ENCODE results near the gene MCCD1.

The MCCD1 gene

DNA sequence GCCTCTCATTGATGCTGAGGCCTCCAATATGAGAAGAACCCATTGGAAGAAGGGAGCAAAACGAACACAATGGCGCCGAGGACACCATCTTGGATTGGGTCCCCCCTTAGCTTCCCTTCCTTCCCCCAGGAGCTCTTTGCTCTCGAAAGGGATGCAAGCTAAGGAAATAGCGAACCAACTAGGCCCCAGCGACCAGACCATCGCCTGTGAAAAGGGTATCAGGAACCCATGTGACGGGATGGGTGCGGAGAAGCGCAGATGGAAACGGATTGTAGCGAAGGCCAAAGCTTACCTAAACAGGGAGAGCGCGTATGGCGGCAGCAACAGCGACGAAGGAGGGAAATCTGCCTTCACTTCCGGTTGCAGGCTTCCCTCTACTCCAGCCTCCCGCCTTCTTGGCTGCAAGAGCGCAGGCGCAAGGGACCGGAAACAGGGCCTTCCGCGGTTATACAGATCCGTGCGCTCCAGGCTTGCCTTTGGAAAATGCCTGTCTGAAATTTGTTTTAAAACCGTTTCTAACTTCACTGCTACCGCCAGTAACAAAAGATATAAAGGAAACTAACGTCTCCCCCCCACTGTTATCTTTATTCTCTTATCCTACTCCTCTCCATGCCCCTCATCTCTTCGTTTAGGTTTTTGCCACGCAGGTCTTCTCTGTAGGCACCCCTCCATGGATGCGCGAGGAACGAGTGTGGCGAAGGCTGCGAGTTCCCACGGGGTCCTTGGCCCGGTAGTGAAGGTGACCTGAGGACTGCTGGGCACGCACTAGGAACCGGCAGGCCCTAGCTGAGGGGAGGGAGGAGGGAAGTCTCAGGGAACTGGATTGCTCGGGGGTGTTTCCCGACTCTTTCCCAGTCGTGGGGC is 13.1 kb downstream of the MCCD1 start, which contains the start of gene DDX39B (continued):
- TF ChIP-seq, protein P1, sequence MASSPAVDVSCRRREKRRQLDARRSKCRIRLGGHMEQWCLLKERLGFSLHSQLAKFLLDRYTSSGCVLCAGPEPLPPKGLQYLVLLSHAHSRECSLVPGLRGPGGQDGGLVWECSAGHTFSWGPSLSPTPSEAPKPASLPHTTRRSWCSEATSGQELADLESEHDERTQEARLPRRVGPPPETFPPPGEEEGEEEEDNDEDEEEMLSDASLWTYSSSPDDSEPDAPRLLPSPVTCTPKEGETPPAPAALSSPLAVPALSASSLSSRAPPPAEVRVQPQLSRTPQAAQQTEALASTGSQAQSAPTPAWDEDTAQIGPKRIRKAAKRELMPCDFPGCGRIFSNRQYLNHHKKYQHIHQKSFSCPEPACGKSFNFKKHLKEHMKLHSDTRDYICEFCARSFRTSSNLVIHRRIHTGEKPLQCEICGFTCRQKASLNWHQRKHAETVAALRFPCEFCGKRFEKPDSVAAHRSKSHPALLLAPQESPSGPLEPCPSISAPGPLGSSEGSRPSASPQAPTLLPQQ (tag by site-specific recombination; IDR thresholded peaks at IDR 0.05) = no peak; the same call in 1 of the 2 replicates
- TF ChIP-seq ZFP37 (tag by site-specific recombination; IDR thresholded peaks at IDR 0.05) = peak; percentile 97; the same call in 1 of the 2 replicates
- TF ChIP-seq ZNF76 (tag by site-specific recombination; IDR thresholded peaks at IDR 0.05; ENCODE audit: borderline replicate concordance, low read depth) = peak; percentile 87
- peak; percentile 93; the same call in 1 of the 2 replicates for TF ChIP-seq ZNF501 (tag by site-specific recombination; IDR thresholded peaks at IDR 0.05)
- TF ChIP-seq ZNF629 (tag by site-specific recombination; IDR thresholded peaks at IDR 0.05) = peak; percentile 81
- TF ChIP-seq ZNF791 (tag by site-specific recombination; IDR thresholded peaks at IDR 0.05) = no peak
- no peak for TF ChIP-seq ZNF555 (tag by site-specific recombination; conservative IDR thresholded peaks at IDR 0.05)
- TF ChIP-seq REPIN1 (tag by site-specific recombination; IDR thresholded peaks at IDR 0.05; ENCODE audit: low read depth) = peak; percentile 21; the same call in 1 of the 2 replicates
- TF ChIP-seq, protein P2, sequence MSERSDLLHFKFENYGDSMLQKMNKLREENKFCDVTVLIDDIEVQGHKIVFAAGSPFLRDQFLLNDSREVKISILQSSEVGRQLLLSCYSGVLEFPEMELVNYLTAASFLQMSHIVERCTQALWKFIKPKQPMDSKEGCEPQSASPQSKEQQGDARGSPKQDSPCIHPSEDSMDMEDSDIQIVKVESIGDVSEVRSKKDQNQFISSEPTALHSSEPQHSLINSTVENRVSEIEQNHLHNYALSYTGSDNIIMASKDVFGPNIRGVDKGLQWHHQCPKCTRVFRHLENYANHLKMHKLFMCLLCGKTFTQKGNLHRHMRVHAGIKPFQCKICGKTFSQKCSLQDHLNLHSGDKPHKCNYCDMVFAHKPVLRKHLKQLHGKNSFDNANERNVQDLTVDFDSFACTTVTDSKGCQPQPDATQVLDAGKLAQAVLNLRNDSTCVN (tag by site-specific recombination; optimal IDR thresholded peaks at IDR 0.05) = peak; percentile 74
- TF ChIP-seq, protein P3, sequence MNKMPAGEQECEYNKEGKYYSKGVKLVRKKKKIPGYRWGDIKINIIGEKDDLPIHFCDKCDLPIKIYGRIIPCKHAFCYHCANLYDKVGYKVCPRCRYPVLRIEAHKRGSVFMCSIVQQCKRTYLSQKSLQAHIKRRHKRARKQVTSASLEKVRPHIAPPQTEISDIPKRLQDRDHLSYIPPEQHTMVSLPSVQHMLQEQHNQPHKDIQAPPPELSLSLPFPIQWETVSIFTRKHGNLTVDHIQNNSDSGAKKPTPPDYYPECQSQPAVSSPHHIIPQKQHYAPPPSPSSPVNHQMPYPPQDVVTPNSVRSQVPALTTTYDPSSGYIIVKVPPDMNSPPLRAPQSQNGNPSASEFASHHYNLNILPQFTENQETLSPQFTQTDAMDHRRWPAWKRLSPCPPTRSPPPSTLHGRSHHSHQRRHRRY (tag by site-specific recombination; IDR thresholded peaks at IDR 0.05) = no peak
- TF ChIP-seq, protein P4, sequence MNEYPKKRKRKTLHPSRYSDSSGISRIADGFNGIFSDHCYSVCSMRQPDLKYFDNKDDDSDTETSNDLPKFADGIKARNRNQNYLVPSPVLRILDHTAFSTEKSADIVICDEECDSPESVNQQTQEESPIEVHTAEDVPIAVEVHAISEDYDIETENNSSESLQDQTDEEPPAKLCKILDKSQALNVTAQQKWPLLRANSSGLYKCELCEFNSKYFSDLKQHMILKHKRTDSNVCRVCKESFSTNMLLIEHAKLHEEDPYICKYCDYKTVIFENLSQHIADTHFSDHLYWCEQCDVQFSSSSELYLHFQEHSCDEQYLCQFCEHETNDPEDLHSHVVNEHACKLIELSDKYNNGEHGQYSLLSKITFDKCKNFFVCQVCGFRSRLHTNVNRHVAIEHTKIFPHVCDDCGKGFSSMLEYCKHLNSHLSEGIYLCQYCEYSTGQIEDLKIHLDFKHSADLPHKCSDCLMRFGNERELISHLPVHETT (tag by site-specific recombination; IDR thresholded peaks at IDR 0.05) = peak; percentile 85
- TF ChIP-seq ZNF184 (tag by site-specific recombination; IDR thresholded peaks at IDR 0.05) = no peak
- TF ChIP-seq, protein P5, sequence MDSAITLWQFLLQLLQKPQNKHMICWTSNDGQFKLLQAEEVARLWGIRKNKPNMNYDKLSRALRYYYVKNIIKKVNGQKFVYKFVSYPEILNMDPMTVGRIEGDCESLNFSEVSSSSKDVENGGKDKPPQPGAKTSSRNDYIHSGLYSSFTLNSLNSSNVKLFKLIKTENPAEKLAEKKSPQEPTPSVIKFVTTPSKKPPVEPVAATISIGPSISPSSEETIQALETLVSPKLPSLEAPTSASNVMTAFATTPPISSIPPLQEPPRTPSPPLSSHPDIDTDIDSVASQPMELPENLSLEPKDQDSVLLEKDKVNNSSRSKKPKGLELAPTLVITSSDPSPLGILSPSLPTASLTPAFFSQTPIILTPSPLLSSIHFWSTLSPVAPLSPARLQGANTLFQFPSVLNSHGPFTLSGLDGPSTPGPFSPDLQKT (IDR thresholded peaks at IDR 0.05; ENCODE audit: borderline replicate concordance, low read depth, low read length) = peak; percentile 98
- TF ChIP-seq GFI1B (tag by site-specific recombination; IDR thresholded peaks at IDR 0.05) = peak; percentile 28; the same call in 1 of the 2 replicates
- TF ChIP-seq SALL2 (tag by site-specific recombination; IDR thresholded peaks at IDR 0.05; ENCODE audit: borderline replicate concordance) = no peak
- no peak for TF ChIP-seq OSR2 (tag by site-specific recombination; IDR thresholded peaks at IDR 0.05)
- TF ChIP-seq TRIM28 (IDR thresholded peaks at IDR 0.05; ENCODE audit: borderline replicate concordance, low read length) = peak; percentile 44; the same call in 1 of the 2 replicates

DNA sequence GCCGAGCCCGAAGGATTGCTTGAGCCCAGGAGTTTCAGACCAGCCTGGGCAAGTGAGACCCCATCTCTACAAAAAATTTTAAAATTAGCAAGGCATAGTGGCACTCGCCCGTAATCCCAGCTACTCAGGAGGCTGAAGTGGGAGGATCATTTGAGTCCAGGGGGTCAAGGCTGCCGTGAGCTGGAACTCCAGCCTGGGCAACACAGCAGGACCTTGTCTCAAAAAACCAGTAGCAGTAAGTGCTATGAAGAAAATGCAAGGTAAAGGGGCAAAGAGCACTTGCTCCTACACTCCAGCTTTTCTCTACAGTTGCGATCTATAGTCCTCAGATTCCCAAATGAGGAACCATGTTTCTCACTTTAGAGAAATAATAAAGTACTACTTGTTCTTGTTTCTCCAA is 14.9 kb downstream of the MCCD1 start:
- no peak overlapping the region for H3K27ac ChIP-seq (ENCODE audit: extremely low read depth, low read depth, low read length)
- H3K36me3 ChIP-seq (ENCODE audit: control insufficient read depth in 2 of 2, insufficient read depth in 1 of 2, low read length in 2 of 2) = peaks cover 21 to 33% of the 10 kb centered on the region in 2 experiments
- H3K4me3 ChIP-seq (ENCODE audit: low read depth, low read length) = no peak overlapping the region
- ChIA-PET CTCF (interaction anchor here (0.5 to 13.9 kb wide), 4 partner anchors 39 to 1768 kb away, joined by 3 to 431 read pairs (median 36); partner anchors contain the start of genes LST1, LTB and NCR3), POLR2A (interaction anchor here (3.8 to 4.2 kb wide), 3 partner anchors 14 to 284 kb away, joined by 30 to 112 read pairs (median 97); partner anchors contain the start of genes HSPA1B, MCCD1 and MICB)
- no peaks in the 10 kb centered on the region for H3K9me3 ChIP-seq (ENCODE audit: control insufficient read depth, insufficient read depth, low read depth, low read length)
- H3K4me1 ChIP-seq (ENCODE audit: control insufficient read depth, insufficient read depth, low read length) = peaks cover 15% of the 10 kb centered on the region
- TF ChIP-seq ZNF830 (tag by site-specific recombination; IDR thresholded peaks at IDR 0.05; ENCODE audit: low read depth) (no peak), SP3 (tag by site-specific recombination; IDR thresholded peaks at IDR 0.05) (no peak), OVOL3 (tag by site-specific recombination; IDR thresholded peaks at IDR 0.05) (no peak), ZNF311 (tag by site-specific recombination; IDR thresholded peaks at IDR 0.05; ENCODE audit: borderline replicate concordance) (no peak), RBAK (tag by site-specific recombination; IDR thresholded peaks at IDR 0.05) (no peak), ZNF654 (tag by site-specific recombination; IDR thresholded peaks at IDR 0.05; ENCODE audit: low read depth) (no peak)
- TF ChIP-seq, protein P5 (IDR thresholded peaks at IDR 0.05; ENCODE audit: borderline replicate concordance, low read depth, low read length) = no peak
- TF ChIP-seq, protein P6, sequence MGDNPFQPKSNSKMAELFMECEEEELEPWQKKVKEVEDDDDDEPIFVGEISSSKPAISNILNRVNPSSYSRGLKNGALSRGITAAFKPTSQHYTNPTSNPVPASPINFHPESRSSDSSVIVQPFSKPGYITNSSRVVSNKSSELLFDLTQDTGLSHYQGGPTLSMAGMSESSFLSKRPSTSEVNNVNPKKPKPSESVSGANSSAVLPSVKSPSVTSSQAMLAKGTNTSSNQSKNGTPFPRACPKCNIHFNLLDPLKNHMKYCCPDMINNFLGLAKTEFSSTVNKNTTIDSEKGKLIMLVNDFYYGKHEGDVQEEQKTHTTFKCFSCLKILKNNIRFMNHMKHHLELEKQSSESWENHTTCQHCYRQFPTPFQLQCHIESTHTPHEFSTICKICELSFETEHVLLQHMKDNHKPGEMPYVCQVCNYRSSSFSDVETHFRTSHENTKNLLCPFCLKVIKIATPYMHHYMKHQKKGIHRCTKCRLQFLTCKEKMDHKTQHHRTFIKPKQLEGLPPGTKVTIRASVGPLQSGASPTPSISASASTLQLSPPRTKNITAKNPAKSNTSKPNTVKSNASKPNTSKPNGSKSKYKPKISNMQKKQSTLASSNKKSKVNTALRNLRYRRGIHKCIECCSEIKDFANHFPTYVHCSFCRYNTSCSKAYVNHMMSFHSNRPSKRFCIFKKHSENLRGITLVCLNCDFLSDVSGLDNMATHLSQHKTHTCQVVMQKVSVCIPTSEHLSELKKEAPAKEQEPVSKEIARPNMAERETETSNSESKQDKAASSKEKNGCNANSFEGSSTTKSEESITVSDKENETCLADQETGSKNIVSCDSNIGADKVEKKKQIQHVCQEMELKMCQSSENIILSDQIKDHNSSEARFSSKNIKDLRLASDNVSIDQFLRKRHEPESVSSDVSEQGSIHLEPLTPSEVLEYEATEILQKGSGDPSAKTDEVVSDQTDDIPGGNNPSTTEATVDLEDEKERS (tag by site-specific recombination; IDR thresholded peaks at IDR 0.05) = no peak
